Left cardiac atrium (tissue), 4 donors: ENCODE results near the gene CHCHD5. TPM values are rescaled to one million over a fixed set of nuclear protein-coding genes. Genes with fewer than 3 reads are reported as not detected.
"Not testable (repeated sequence)": the region's sequence is repeated elsewhere in the genome, so short reads cannot be mapped to it uniquely, and the experiment has no call there.

Experiments used
- ATAC-seq, 2 donors: fragments of 200-7000 bp; cut with Tn5 transposase; one replicate each; pipeline ENCODE4 v1.9.1; 2020; ENCODE audit warnings: mild to moderate bottlenecking in 2 of 2, moderate library complexity in 2 of 2
- DNase-seq: peaks from one replicate; pipeline ENCODE4 v3.0.0-alpha.2; 2020
- intact Hi-C, 2 donors: fragments of 100-400 bp; cut with DNase I; formaldehyde crosslinking; loops; one replicate each; pipeline versions ENCODE4 v1.14.1 to v1.15.1; 2022 to 2023
- total RNA-seq, 2 donors: library from RNA; stranded (reverse); fragmentation: NEBNext Ultra II Directional; extraction: Animal tissue kit (Norgen Biotek cat#: 25700); gene quantifications; one replicate each; pipeline ENCODE4 v1.2.1, GENCODE V29; 2021
- donor health status: DM: no; HTN: yes; CAD: no.
- donor health status: DM: no; HTN: yes; CAD: no; lungs with severe emphysema.
- donor health status: DM: yes; HTN: yes; CAD: no.
- donor health status: Dilated cardiomyopathy.

CHCHD5 gene
- total RNA-seq, 2 donors from 2014 or later: 21.7 to 24.0 TPM

GRCh38 chr2:112615051-112615450 is 30.6 kb downstream of the CHCHD5 start:
- intact Hi-C loops: no loop called here
- no peak for ATAC-seq
- no peak for DNase-seq

- intact Hi-C loops, ATAC-seq, DNase-seq: not testable (repeated sequence)
These were observed 31.4 kb downstream of the CHCHD5 start for GRCh38 chr2:112615798-112616197.

- intact Hi-C loops: no loop called here
- no peak for DNase-seq
- peak; percentile 17 to 38 for ATAC-seq
These were observed 34.0 kb downstream of the CHCHD5 start for GRCh38 chr2:112618383-112618782.

GRCh38 chr2:112621790-112622527 is 37.5 kb downstream of the CHCHD5 start:
- no peak for DNase-seq
- intact Hi-C loops: loop anchor here in 1 of 2 donors (10.0 kb wide), 1 partner anchor 73 kb away; no protein-coding TSS in a partner anchor
- no peak for ATAC-seq

- intact Hi-C loops: loop anchor here in 1 of 2 donors (10.0 kb wide), 1 partner anchor 72 kb away; no protein-coding TSS in a partner anchor
- DNase-seq (no peak), ATAC-seq (peak in 1 of 2 donors; percentile 31)
These were observed 38.1 kb downstream of the CHCHD5 start for GRCh38 chr2:112622528-112622849.

GRCh38 chr2:112623913-112624777 is 39.7 kb downstream of the CHCHD5 start:
- ATAC-seq (peak in 1 of 2 donors; percentile 62), DNase-seq (peak; percentile 72)
- intact Hi-C loops: loop anchor here (2.0 to 10.0 kb wide), 2 partner anchors 67 to 71 kb away; no protein-coding TSS in a partner anchor

- no peak for ATAC-seq
- intact Hi-C loops: loop anchor here (2.0 to 10.0 kb wide), 3 partner anchors 65 to 101 kb away; no protein-coding TSS in a partner anchor
- no peak for DNase-seq
These were observed 41.2 kb downstream of the CHCHD5 start for GRCh38 chr2:112625474-112626114.

GRCh38 chr2:112626604-112627059 is 42.2 kb downstream of the CHCHD5 start:
- intact Hi-C loops: loop anchor here (1.0 to 10.0 kb wide), 3 partner anchors 68 to 100 kb away; no protein-coding TSS in a partner anchor
- DNase-seq (peak; percentile 72), ATAC-seq (peak; percentile 65 to 76)

GRCh38 chr2:112627060-112628040 is 42.9 kb downstream of the CHCHD5 start:
- intact Hi-C loops: loop anchor here (1.0 to 10.0 kb wide), 3 partner anchors 67 to 99 kb away; no protein-coding TSS in a partner anchor
- peak; percentile 80 for DNase-seq
- ATAC-seq: peak; percentile 87 to 91

- ATAC-seq: no peak
- intact Hi-C loops: loop anchor here in 1 of 2 donors (10.0 kb wide), 1 partner anchor 66 kb away; no protein-coding TSS in a partner anchor
These were observed 44.8 kb downstream of the CHCHD5 start for GRCh38 chr2:112629224-112629623.

GRCh38 chr2:112629823-112630222 is 45.4 kb downstream of the CHCHD5 start:
- DNase-seq (no peak), ATAC-seq (no peak)
- intact Hi-C loops: loop anchor here in 1 of 2 donors (10.0 kb wide), 1 partner anchor 65 kb away; no protein-coding TSS in a partner anchor

More at GRCh38 chr2:112629224-112629623, 44.8 kb downstream of the CHCHD5 start:
- DNase-seq: no peak

GRCh38 chr2:112630268-112630667 is 45.9 kb downstream of the CHCHD5 start:
- intact Hi-C loops: no loop called here
- ATAC-seq (no peak), DNase-seq (no peak)

GRCh38 chr2:112633708-112634107 is 49.3 kb downstream of the CHCHD5 start:
- intact Hi-C loops: no loop called here
- no peak for ATAC-seq
- DNase-seq: no peak

GRCh38 chr2:112634153-112634873 is 49.9 kb downstream of the CHCHD5 start:
- peak in 1 of 2 donors; percentile 23 for ATAC-seq
- intact Hi-C loops: no loop called here
- DNase-seq: no peak

- ATAC-seq (no peak), DNase-seq (no peak)
- intact Hi-C loops: no loop called here
These were observed 50.4 kb downstream of the CHCHD5 start for GRCh38 chr2:112634874-112635157.

GRCh38 chr2:112636605-112637288 is 52.3 kb downstream of the CHCHD5 start:
- ATAC-seq (no peak), DNase-seq (no peak)
- intact Hi-C loops: no loop called here

GRCh38 chr2:112637289-112637660 is 52.9 kb downstream of the CHCHD5 start:
- intact Hi-C loops: no loop called here
- ATAC-seq: no peak
- DNase-seq: no peak
